Glutamatergic neuron (in vitro differentiated cells): ENCODE measurements around the gene HSPA1A. TPM values are rescaled to one million over a fixed set of nuclear protein-coding genes. Genes with fewer than 3 reads are reported as not detected.
A peak's percentile ranks its signal among the peaks of the same experiment; 100 is the strongest.

Experiments used
- DNase-seq: peaks from one replicate; pipeline ENCODE4 v3.0.0; 2022
- H3K27ac Mint-ChIP-seq: one replicate; pipeline ENCODE4 v1.8.0; 2020; ENCODE audit warnings: mild to moderate bottlenecking, mixed read lengths, inconsistent platforms; ENCODE audit not compliant: unreplicated experiment
- H3K27me3 Mint-ChIP-seq: one replicate; pipeline ENCODE4 v1.8.0; 2020; ENCODE audit warnings: mild to moderate bottlenecking, moderate library complexity, mixed read lengths, inconsistent platforms; ENCODE audit not compliant: unreplicated experiment
- H3K36me3 Mint-ChIP-seq: one replicate; pipeline ENCODE4 v1.8.0; 2020; ENCODE audit warnings: mild to moderate bottlenecking, mixed read lengths, inconsistent platforms; ENCODE audit not compliant: unreplicated experiment
- H3K4me1 Mint-ChIP-seq: one replicate; pipeline ENCODE4 v1.8.0; 2020; ENCODE audit warnings: mild to moderate bottlenecking, low read depth, mixed read lengths, inconsistent platforms; ENCODE audit not compliant: unreplicated experiment
- H3K4me3 Mint-ChIP-seq: one replicate; pipeline ENCODE4 v1.8.0; 2020; ENCODE audit warnings: mild to moderate bottlenecking, mixed read lengths, inconsistent platforms; ENCODE audit not compliant: unreplicated experiment
- H3K9me3 Mint-ChIP-seq: one replicate; pipeline ENCODE4 v1.8.0; 2020; ENCODE audit warnings: mild to moderate bottlenecking, moderate library complexity, mixed read lengths, inconsistent platforms; ENCODE audit not compliant: unreplicated experiment
- CTCF ChIP-seq: fragments of 200-600 bp; sonication (generic); IDR thresholded peaks from one replicate; pipeline ENCODE4 v1.5.0; 2021; ENCODE audit not compliant: partially characterized antibody, unreplicated experiment
- total RNA-seq: library from RNA; stranded (reverse); fragmentation: NEBNext Ultra II Directional; extraction: Animal tissue kit (Norgen Biotek cat#: 25700); gene quantifications from one replicate; pipeline ENCODE4 v1.2.1, GENCODE V29; 2021; ENCODE audit not compliant: unreplicated experiment

The HSPA1A gene
- total RNA-seq, 1 donor from 2014 or later = 54.3 TPM

- Mint-ChIP-seq H3K4me3 (no peak overlapping the region), H3K27me3 (no peaks in the 10 kb centered on the region), H3K9me3 (peaks cover 1% of the 10 kb centered on the region), H3K36me3 (no peaks in the 10 kb centered on the region), H3K27ac (no peak overlapping the region), H3K4me1 (no peaks in the 10 kb centered on the region)
- no peak for DNase-seq
- TF ChIP-seq CTCF = no peak
Measured at GRCh38 chr6:31775633-31776484, 39.5 kb upstream of the HSPA1A start.

- Mint-ChIP-seq H3K4me3 (no peak overlapping the region), H3K27ac (no peak overlapping the region), H3K4me1 (no peaks in the 10 kb centered on the region), H3K36me3 (no peaks in the 10 kb centered on the region), H3K27me3 (no peaks in the 10 kb centered on the region), H3K9me3 (peaks cover 1% of the 10 kb centered on the region)
- no peak for DNase-seq
- TF ChIP-seq CTCF = no peak
Measured at GRCh38 chr6:31776485-31776988, 38.8 kb upstream of the HSPA1A start.

- no peak within 1 kb of the TSS for H3K27ac Mint-ChIP-seq
- DNase-seq = peak; percentile 29
- H3K9me3 Mint-ChIP-seq = peaks cover 2% of the 10 kb centered on the region
- no peaks in the 10 kb centered on the region for H3K27me3 Mint-ChIP-seq
- no peaks in the 10 kb centered on the region for H3K36me3 Mint-ChIP-seq
- TF ChIP-seq CTCF = no peak
- H3K4me1 Mint-ChIP-seq = no peaks in the 10 kb centered on the region
- no peak within 1 kb of the TSS for H3K4me3 Mint-ChIP-seq
Measured at GRCh38 chr6:31776989-31777666, 38.2 kb upstream of the HSPA1A start, which contains the start of gene VWA7. TSS of gene VWA7 (minus strand) at chr6:31777328. CDS start at chr6:31776779, 549 bp downstream.

GRCh38 chr6:31777667-31778050 is 37.7 kb upstream of the HSPA1A start:
- H3K27me3 Mint-ChIP-seq = no peaks in the 10 kb centered on the region
- no peaks in the 10 kb centered on the region for H3K4me1 Mint-ChIP-seq
- H3K36me3 Mint-ChIP-seq = no peaks in the 10 kb centered on the region
- no peak overlapping the region for H3K4me3 Mint-ChIP-seq
- H3K27ac Mint-ChIP-seq = no peak overlapping the region
- H3K9me3 Mint-ChIP-seq = peaks cover 2% of the 10 kb centered on the region
- DNase-seq = no peak
- TF ChIP-seq CTCF = no peak

GRCh38 chr6:31778193-31778592 is 37.1 kb upstream of the HSPA1A start:
- no peaks in the 10 kb centered on the region for H3K36me3 Mint-ChIP-seq
- no peaks in the 10 kb centered on the region for H3K4me1 Mint-ChIP-seq
- H3K4me3 Mint-ChIP-seq = no peak overlapping the region
- peaks cover 2% of the 10 kb centered on the region for H3K9me3 Mint-ChIP-seq
- no peak for DNase-seq
- no peak for TF ChIP-seq CTCF
- H3K27me3 Mint-ChIP-seq = no peaks in the 10 kb centered on the region
- no peak overlapping the region for H3K27ac Mint-ChIP-seq
